Mesendoderm (in vitro differentiated cells): ENCODE results near the gene MSRB1.
A peak's percentile ranks its signal among the peaks of the same experiment; 100 is the strongest.

Source experiments
- DNase-seq: peaks from one replicate; pipeline ENCODE4 v3.0.0; 2013
- H2AK5ac ChIP-seq: 2 replicates; pipeline ENCODE4 v1.6.1; 2013; ENCODE audit warnings: low read length, inconsistent platforms
- H2BK120ac ChIP-seq: 2 replicates; pipeline ENCODE4 v1.6.1; 2013; ENCODE audit warnings: low read depth, mild to moderate bottlenecking, low read length, moderate library complexity, mixed read lengths
- H2BK15ac ChIP-seq: replicated peaks from 2 replicates; pipeline ENCODE4 v1.6.1; 2013; ENCODE audit warnings: low read depth, mild to moderate bottlenecking, moderate library complexity
- H2BK5ac ChIP-seq: 2 replicates; pipeline ENCODE4 v1.6.1; 2013; ENCODE audit warnings: low read length, inconsistent platforms
- H3K18ac ChIP-seq: 2 replicates; pipeline ENCODE4 v1.6.1; 2013; ENCODE audit warnings: mild to moderate bottlenecking, low read length, mixed read lengths
- H3K23ac ChIP-seq: one replicate; pipeline ENCODE4 v1.6.1; 2013; ENCODE audit warnings: low read length
- H3K27ac ChIP-seq: 2 replicates; pipeline ENCODE4 v1.5.1; 2013; ENCODE audit warnings: low read depth, mild to moderate bottlenecking, inconsistent platforms, low read length, moderate library complexity
- H3K27me3 ChIP-seq: 2 replicates; pipeline ENCODE4 v1.6.1; 2013; ENCODE audit warnings: low read length, control low read depth, mild to moderate bottlenecking, inconsistent platforms; ENCODE audit not compliant: insufficient read depth, poor library complexity
- H3K36me3 ChIP-seq: 2 replicates; pipeline ENCODE4 v1.6.1; 2013; ENCODE audit warnings: low read length, inconsistent platforms; ENCODE audit not compliant: control insufficient read depth, insufficient read depth
- H3K4ac ChIP-seq: one replicate; pipeline ENCODE4 v1.6.1; 2013; ENCODE audit warnings: low read depth, mild to moderate bottlenecking, low read length, moderate library complexity
- H3K4me1 ChIP-seq: 2 replicates; pipeline ENCODE4 v1.6.1; 2013; ENCODE audit warnings: low read depth, low read length, inconsistent platforms; ENCODE audit not compliant: control insufficient read depth
- H3K4me2 ChIP-seq: 2 replicates; pipeline ENCODE4 v1.6.1; 2013; ENCODE audit warnings: low read length
- H3K4me3 ChIP-seq: 2 replicates; pipeline ENCODE4 v1.5.1; 2013; ENCODE audit warnings: mild to moderate bottlenecking, low read length
- H3K56ac ChIP-seq: one replicate; pipeline ENCODE4 v1.6.1; 2013; ENCODE audit warnings: low read length
- H3K79me1 ChIP-seq: 2 replicates; pipeline ENCODE4 v1.6.1; 2013; ENCODE audit warnings: low read length, inconsistent platforms
- H3K79me2 ChIP-seq: 2 replicates; pipeline ENCODE4 v1.6.1; 2013; ENCODE audit warnings: mild to moderate bottlenecking, low read length; ENCODE audit not compliant: control insufficient read depth, insufficient read depth
- H3K9ac ChIP-seq: 2 replicates; pipeline ENCODE4 v1.6.1; 2013; ENCODE audit warnings: low read length, inconsistent platforms
- H4K5ac ChIP-seq: one replicate; pipeline ENCODE4 v1.6.1; 2013; ENCODE audit warnings: low read length
- H4K8ac ChIP-seq: one replicate; pipeline ENCODE4 v1.6.1; 2013; ENCODE audit warnings: low read depth, mild to moderate bottlenecking, control low read depth, low read length, moderate library complexity
- WGBS: extraction: QIAGEN DNeasy Blood & Tissue Kit; methylation state at CpG from one replicate; pipeline ENCODE4 v1.1.7; 2013; ENCODE audit warnings: low lambda C conversion rate, missing lambda C conversion rate; ENCODE audit not compliant: insufficient coverage; ENCODE audit errors: extremely low coverage; 5-methylcytosine and 5-hydroxymethylcytosine counted together

Gene MSRB1

GRCh38 chr16:1911467-1912214 lies 31.4 kb downstream of the MSRB1 start:
- H4K5ac ChIP-seq, result no peak overlapping the region
- no peak for DNase-seq
- H3K27me3 ChIP-seq, result peaks cover under 1% of the 10 kb centered on the region
- H3K23ac ChIP-seq, result no peak overlapping the region
- H4K8ac ChIP-seq, result no peak overlapping the region
- WGBS, result no CpG with 5 or more reads among the region's 59 CpGs
- H2BK120ac ChIP-seq, result no peak overlapping the region
- H3K4ac ChIP-seq, result no peak overlapping the region
- H3K79me1 ChIP-seq, result no peaks in the 10 kb centered on the region
- H3K27ac ChIP-seq, result no peak overlapping the region
- H2BK15ac ChIP-seq, result no peak overlapping the region
- H3K36me3 ChIP-seq, result no peaks in the 10 kb centered on the region
- no peak overlapping the region for H2BK5ac ChIP-seq
- no peak overlapping the region for H3K18ac ChIP-seq
- H3K9ac ChIP-seq, result no peak overlapping the region
- no peaks in the 10 kb centered on the region for H3K4me1 ChIP-seq
- no peak overlapping the region for H3K4me3 ChIP-seq
- no peak overlapping the region for H3K56ac ChIP-seq
- no peak overlapping the region for H2AK5ac ChIP-seq
- H3K4me2 ChIP-seq, result no peak overlapping the region
- no peaks in the 10 kb centered on the region for H3K79me2 ChIP-seq

- Histone ChIP-seq H4K5ac (no peak overlapping the region), H3K36me3 (no peaks in the 10 kb centered on the region), H2BK120ac (no peak overlapping the region), H3K79me2 (no peaks in the 10 kb centered on the region), H3K4me3 (no peak overlapping the region), H2BK5ac (no peak overlapping the region), H3K56ac (no peak overlapping the region), H3K27ac (no peak overlapping the region), H2AK5ac (no peak overlapping the region), H3K27me3 (no peaks in the 10 kb centered on the region), H3K4me1 (no peaks in the 10 kb centered on the region), H3K79me1 (no peaks in the 10 kb centered on the region), H3K4ac (no peak overlapping the region), H2BK15ac (no peak overlapping the region), H3K4me2 (no peak overlapping the region), H3K9ac (no peak overlapping the region), H3K23ac (no peak overlapping the region), H4K8ac (no peak overlapping the region), H3K18ac (no peak overlapping the region)
- DNase-seq, result no peak
- no CpG with 5 or more reads among the region's 18 CpGs for WGBS
These were observed 33.3 kb downstream of the MSRB1 start for GRCh38 chr16:1909561-1910231.

- Histone ChIP-seq H3K18ac (no peak overlapping the region), H3K79me1 (no peaks in the 10 kb centered on the region), H2BK15ac (no peak overlapping the region), H3K79me2 (no peaks in the 10 kb centered on the region), H3K23ac (no peak overlapping the region), H3K4me1 (no peaks in the 10 kb centered on the region), H3K27me3 (no peaks in the 10 kb centered on the region), H2BK120ac (no peak overlapping the region), H4K8ac (no peak overlapping the region), H3K56ac (no peak overlapping the region), H3K36me3 (no peaks in the 10 kb centered on the region), H4K5ac (no peak overlapping the region), H2BK5ac (no peak overlapping the region), H3K4me3 (no peak overlapping the region), H3K4me2 (no peak overlapping the region), H3K27ac (no peak overlapping the region), H3K9ac (no peak overlapping the region), H2AK5ac (no peak overlapping the region), H3K4ac (no peak overlapping the region)
- WGBS, result no CpG with 5 or more reads among the region's 9 CpGs
- no peak for DNase-seq
These were observed 34.0 kb downstream of the MSRB1 start for GRCh38 chr16:1908983-1909382.

- no peak overlapping the region for H3K18ac ChIP-seq
- no peak overlapping the region for H3K9ac ChIP-seq
- no peak overlapping the region for H2BK15ac ChIP-seq
- H2BK5ac ChIP-seq, result no peak overlapping the region
- H3K4me2 ChIP-seq, result no peak overlapping the region
- no peaks in the 10 kb centered on the region for H3K79me2 ChIP-seq
- WGBS, result no CpG with 5 or more reads among the region's 17 CpGs
- H3K4ac ChIP-seq, result no peak overlapping the region
- H2AK5ac ChIP-seq, result no peak overlapping the region
- no peak overlapping the region for H3K27ac ChIP-seq
- no peak overlapping the region for H4K8ac ChIP-seq
- no peak overlapping the region for H3K23ac ChIP-seq
- H3K79me1 ChIP-seq, result no peaks in the 10 kb centered on the region
- no peaks in the 10 kb centered on the region for H3K27me3 ChIP-seq
- no peaks in the 10 kb centered on the region for H3K36me3 ChIP-seq
- H3K4me1 ChIP-seq, result no peaks in the 10 kb centered on the region
- no peak overlapping the region for H2BK120ac ChIP-seq
- H4K5ac ChIP-seq, result no peak overlapping the region
- peak overlapping the region; percentile 22 for H3K56ac ChIP-seq
- no peak for DNase-seq
- H3K4me3 ChIP-seq, result no peak overlapping the region
These were observed 34.8 kb downstream of the MSRB1 start for GRCh38 chr16:1908184-1908583.

- no peaks in the 10 kb centered on the region for H3K27me3 ChIP-seq
- no peak overlapping the region for H4K5ac ChIP-seq
- peak overlapping the region; percentile 6 for H3K18ac ChIP-seq
- H3K9ac ChIP-seq, result no peak overlapping the region
- WGBS, result no CpG with 5 or more reads among the region's 17 CpGs
- no peak overlapping the region for H3K56ac ChIP-seq
- no peaks in the 10 kb centered on the region for H3K36me3 ChIP-seq
- no peak overlapping the region for H2BK5ac ChIP-seq
- no peaks in the 10 kb centered on the region for H3K79me1 ChIP-seq
- no peak overlapping the region for H2BK120ac ChIP-seq
- no peak overlapping the region for H3K23ac ChIP-seq
- no peak overlapping the region for H3K4me3 ChIP-seq
- no peak for DNase-seq
- no peak overlapping the region for H2BK15ac ChIP-seq
- H3K4me2 ChIP-seq, result no peak overlapping the region
- no peak overlapping the region for H2AK5ac ChIP-seq
- no peak overlapping the region for H4K8ac ChIP-seq
- H3K79me2 ChIP-seq, result no peaks in the 10 kb centered on the region
- H3K4ac ChIP-seq, result no peak overlapping the region
- H3K4me1 ChIP-seq, result no peaks in the 10 kb centered on the region
- H3K27ac ChIP-seq, result no peak overlapping the region
These were observed 35.7 kb downstream of the MSRB1 start for GRCh38 chr16:1907226-1907860.
